K562 (cell line): Measurements from ENCODE around the gene CSNK1D. TPM values are rescaled to one million over a fixed set of nuclear protein-coding genes. Genes with fewer than 3 reads are reported as not detected.

Experiments used
- CBFA2T2 ChIP-seq: fragments of 450-650 bp; conservative IDR thresholded peaks from 2 replicates; pipeline ENCODE4 v1.6.1; 2017; ENCODE audit warnings: mild to moderate bottlenecking
- FIP1L1 ChIP-seq: fragments of 200-400 bp; formaldehyde crosslinking; IDR thresholded peaks from 2 replicates; pipeline ENCODE4 v1.6.1; 2018; ENCODE audit warnings: mild to moderate bottlenecking, low read depth, low read length; ENCODE audit not compliant: poor library complexity, severe bottlenecking
- GABPA ChIP-seq: fragments of 200-800 bp; sonication (Bioruptor generic); conservative IDR thresholded peaks from 2 replicates; pipeline ENCODE4 v1.6.1; 2016; ENCODE audit warnings: low read depth, missing genetic modification characterization, missing compliant biosample characterization
- KAT7 ChIP-seq: sonication (generic); formaldehyde crosslinking; IDR thresholded peaks from 2 replicates; pipeline ENCODE4 v1.8.0; 2022; ENCODE audit warnings: missing genetic modification reagents, mild to moderate bottlenecking, borderline replicate concordance
- MAFF ChIP-seq: IDR thresholded peaks from 2 replicates; pipeline ENCODE4 v1.6.1; 2012; ENCODE audit warnings: low read length, improper control_type of control experiment
- NCOA1 ChIP-seq: fragments of 450-650 bp; IDR thresholded peaks from 2 replicates; pipeline ENCODE4 v1.6.1; 2016; ENCODE audit warnings: low read depth
- NFIC ChIP-seq: fragments of 450-650 bp; IDR thresholded peaks from 2 replicates; pipeline ENCODE4 v1.6.1; 2017; ENCODE audit warnings: mild to moderate bottlenecking, inconsistent platforms
- PCBP1 ChIP-seq: fragments of 200-400 bp; formaldehyde crosslinking; IDR thresholded peaks from 2 replicates; pipeline ENCODE4 v1.6.1; 2018; ENCODE audit warnings: mild to moderate bottlenecking, low read depth, low read length; ENCODE audit not compliant: poor library complexity, severe bottlenecking
- PTRF ChIP-seq: fragments of 450-650 bp; IDR thresholded peaks from 2 replicates; pipeline ENCODE4 v1.6.1; 2016; ENCODE audit warnings: mild to moderate bottlenecking, missing genetic modification characterization, missing compliant biosample characterization
- RNF2 ChIP-seq: sonication (generic); IDR thresholded peaks from 2 replicates; pipeline ENCODE4 v1.6.1; 2016
- SMAD4 ChIP-seq: fragments of 250-450 bp; sonication (Bioruptor Pico); conservative IDR thresholded peaks from 2 replicates; pipeline ENCODE4 v1.8.0; 2021; ENCODE audit warnings: inconsistent platforms, mild to moderate bottlenecking, moderate library complexity
- SPI1 ChIP-seq: IDR thresholded peaks from 2 replicates; pipeline ENCODE4 v1.6.1; 2011; ENCODE audit warnings: low read depth, low read length, control low read depth, borderline replicate concordance
- ZNF263 ChIP-seq: sonication (generic); formaldehyde crosslinking; IDR thresholded peaks from 2 replicates; pipeline ENCODE4 v1.8.0; 2022; ENCODE audit warnings: mild to moderate bottlenecking, missing genetic modification reagents, borderline replicate concordance
- ZNF561 ChIP-seq: fragments of 450-650 bp; formaldehyde crosslinking; conservative IDR thresholded peaks from 2 replicates; pipeline ENCODE4 v1.4.0; 2020; ENCODE audit warnings: mild to moderate bottlenecking, moderate library complexity
- polyA plus RNA-seq, 8 experiments: library from polyadenylated mRNA; depleted of rRNA in 4 of 8; stranded (reverse) in 5 of 8; unstranded in 3 of 8; fragments of >200 nt; fragmentation: Nextera tagmentation in 2 of 8; fragmentation: Illumina TruSeq in 1 of 8; extraction: Ambion mirVana in 2 of 8; extraction: Trizol in 1 of 8; gene quantifications; 2 replicates each; pipeline versions ENCODE4 v1.2.1 to v1.2.3, GENCODE V29; 2011 to 2014; ENCODE audit warnings: inconsistent platforms in 1 of 8, missing spikeins in 1 of 8
- total RNA-seq, 7 experiments: library from RNA; depleted of rRNA in 6 of 7; stranded (reverse); fragments of >200 nt in 6 of 7; fragmentation: Illumina TruSeq in 2 of 7; extraction: Trizol in 2 of 7; gene quantifications; 2 replicates each; pipeline versions ENCODE4 v1.2.1 to v1.2.3, GENCODE V29; 2011 to 2021; ENCODE audit warnings: low replicate concordance in 1 of 7
- TF ChIP-seq, protein P1 (sequence below), 2 experiments: fragments of 450-650 bp; conservative IDR thresholded peaks; 2 replicates each; pipeline ENCODE4 v1.6.1; 2017; ENCODE audit warnings: mild to moderate bottlenecking in 2 of 2, moderate library complexity in 2 of 2
- TF ChIP-seq, protein P2 (sequence below), 3 experiments: IDR thresholded peaks in 2 of 3; conservative IDR thresholded peaks in 1 of 3; 2 replicates each; pipeline ENCODE4 v1.5.1; 2011 to 2012; ENCODE audit warnings: low read length in 3 of 3, mild to moderate bottlenecking in 3 of 3, control low read depth in 2 of 3, improper control_type of control experiment in 1 of 3, inconsistent platforms in 1 of 3, low read depth in 1 of 3, mixed read lengths in 1 of 3, moderate library complexity in 1 of 3; ENCODE audit not compliant: insufficient read depth in 2 of 3
- TF ChIP-seq, protein P3 (sequence below), 2 experiments: fragments of 450-650 bp; IDR thresholded peaks; 2 replicates each; pipeline ENCODE4 v1.6.1; 2016
- TF ChIP-seq, protein P4 (sequence below): fragments of 250-450 bp; sonication (Bioruptor Pico); IDR thresholded peaks from 2 replicates; pipeline ENCODE4 v1.5.0; 2020; ENCODE audit warnings: mild to moderate bottlenecking
- TF ChIP-seq, protein P5 (sequence below), 2 experiments: fragments of 450-650 bp in 1 of 2; sonication (generic) in 1 of 2; formaldehyde crosslinking in 1 of 2; IDR thresholded peaks in 1 of 2; conservative IDR thresholded peaks in 1 of 2; 2 replicates each; pipeline versions ENCODE4 v1.6.1 to v1.8.1; 2016 to 2023; ENCODE audit warnings: mild to moderate bottlenecking in 2 of 2, moderate library complexity in 2 of 2, inconsistent platforms in 1 of 2, missing genetic modification reagents in 1 of 2

The CSNK1D gene
- total and polyA plus RNA-seq, 9 of the 15 experiments (the other 6 are each of a cell fraction or from before 2014, with no cell fraction given): 6.5 to 133 (median 41.3) TPM

DNA sequence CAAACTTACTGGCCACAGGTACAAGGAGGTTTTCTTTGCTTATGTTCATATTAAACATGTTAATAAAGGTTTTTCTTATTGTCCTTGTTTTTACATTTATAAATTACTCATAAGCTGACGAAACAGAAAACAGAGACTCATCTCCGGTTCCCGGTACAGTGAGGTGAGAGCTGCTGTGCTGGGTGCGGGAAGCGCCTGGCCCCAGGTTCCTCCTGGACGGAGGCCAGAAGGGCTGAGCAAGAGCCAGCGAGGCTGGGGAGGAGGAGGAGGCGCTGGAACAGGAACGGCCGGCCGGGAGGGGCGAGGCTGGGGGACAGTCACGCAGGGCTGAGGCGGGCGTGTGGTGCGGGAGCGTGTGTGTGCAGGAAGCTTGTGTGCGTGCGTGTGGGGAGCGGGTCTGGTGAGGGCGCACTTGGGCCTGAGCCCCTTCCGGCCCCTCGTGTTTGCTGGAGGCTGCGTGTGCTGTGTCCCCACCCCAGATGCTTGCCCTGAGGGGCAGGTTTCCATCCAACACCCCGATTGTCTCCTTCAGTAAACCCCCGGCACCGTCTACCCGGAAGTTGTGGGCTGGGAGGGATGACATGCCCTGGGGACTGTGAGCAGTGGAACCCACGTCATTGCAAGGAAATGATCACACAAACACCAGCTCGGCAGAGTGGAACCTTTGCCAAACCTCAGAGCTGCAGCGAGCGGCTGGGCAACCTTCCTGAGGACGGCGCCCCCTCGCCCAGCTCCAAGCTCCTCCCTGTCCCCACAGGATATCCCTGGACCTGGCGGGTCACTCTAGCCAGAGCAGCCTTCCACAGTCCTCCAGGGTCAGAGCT, 24.4 kb upstream of the CSNK1D start (continued):
- TF ChIP-seq ZNF263 (CRISPR knock-in tag) (peak; percentile 84; the same call in 1 of the 2 replicates), MAFF (no peak), ZNF561 (no peak), GABPA (tag) (peak; percentile 85), KAT7 (CRISPR knock-in tag) (peak; percentile 93; the same call in 1 of the 2 replicates), SPI1 (peak; percentile 59; the same call in 1 of the 2 replicates), PTRF (no peak), FIP1L1 (no peak), RNF2 (peak; percentile 55; the same call in 1 of the 2 replicates), SMAD4 (CRISPR knock-in tag) (0 out of 2 replicates have a peak, but pooled peaks have one; percentile 63), CBFA2T2 (no peak), NFIC (peak; percentile 98), PCBP1 (no peak), NCOA1 (peak; percentile 29; the same call in 1 of the 2 replicates)
- TF ChIP-seq, protein P1, sequence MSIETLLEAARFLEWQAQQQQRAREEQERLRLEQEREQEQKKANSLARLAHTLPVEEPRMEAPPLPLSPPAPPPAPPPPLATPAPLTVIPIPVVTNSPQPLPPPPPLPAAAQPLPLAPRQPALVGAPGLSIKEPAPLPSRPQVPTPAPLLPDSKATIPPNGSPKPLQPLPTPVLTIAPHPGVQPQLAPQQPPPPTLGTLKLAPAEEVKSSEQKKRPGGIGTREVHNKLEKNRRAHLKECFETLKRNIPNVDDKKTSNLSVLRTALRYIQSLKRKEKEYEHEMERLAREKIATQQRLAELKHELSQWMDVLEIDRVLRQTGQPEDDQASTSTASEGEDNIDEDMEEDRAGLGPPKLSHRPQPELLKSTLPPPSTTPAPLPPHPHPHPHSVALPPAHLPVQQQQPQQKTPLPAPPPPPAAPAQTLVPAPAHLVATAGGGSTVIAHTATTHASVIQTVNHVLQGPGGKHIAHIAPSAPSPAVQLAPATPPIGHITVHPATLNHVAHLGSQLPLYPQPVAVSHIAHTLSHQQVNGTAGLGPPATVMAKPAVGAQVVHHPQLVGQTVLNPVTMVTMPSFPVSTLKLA (conservative IDR thresholded peaks at IDR 0.05): peak in 1 of 2 experiments; percentile 69; a peak in 2 of 4 replicates
- TF ChIP-seq, protein P2, sequence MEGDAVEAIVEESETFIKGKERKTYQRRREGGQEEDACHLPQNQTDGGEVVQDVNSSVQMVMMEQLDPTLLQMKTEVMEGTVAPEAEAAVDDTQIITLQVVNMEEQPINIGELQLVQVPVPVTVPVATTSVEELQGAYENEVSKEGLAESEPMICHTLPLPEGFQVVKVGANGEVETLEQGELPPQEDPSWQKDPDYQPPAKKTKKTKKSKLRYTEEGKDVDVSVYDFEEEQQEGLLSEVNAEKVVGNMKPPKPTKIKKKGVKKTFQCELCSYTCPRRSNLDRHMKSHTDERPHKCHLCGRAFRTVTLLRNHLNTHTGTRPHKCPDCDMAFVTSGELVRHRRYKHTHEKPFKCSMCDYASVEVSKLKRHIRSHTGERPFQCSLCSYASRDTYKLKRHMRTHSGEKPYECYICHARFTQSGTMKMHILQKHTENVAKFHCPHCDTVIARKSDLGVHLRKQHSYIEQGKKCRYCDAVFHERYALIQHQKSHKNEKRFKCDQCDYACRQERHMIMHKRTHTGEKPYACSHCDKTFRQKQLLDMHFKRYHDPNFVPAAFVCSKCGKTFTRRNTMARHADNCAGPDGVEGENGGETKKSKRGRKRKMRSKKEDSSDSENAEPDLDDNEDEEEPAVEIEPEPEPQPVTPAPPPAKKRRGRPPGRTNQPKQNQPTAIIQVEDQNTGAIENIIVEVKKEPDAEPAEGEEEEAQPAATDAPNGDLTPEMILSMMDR (IDR thresholded peaks at IDR 0.05 in 2 of 3, conservative IDR thresholded peaks at IDR 0.05 in 1 of 3; ENCODE audit: insufficient read depth in 2 of 3, low read depth in 1 of 3, low read length in 3 of 3): no peak
- TF ChIP-seq, protein P3, sequence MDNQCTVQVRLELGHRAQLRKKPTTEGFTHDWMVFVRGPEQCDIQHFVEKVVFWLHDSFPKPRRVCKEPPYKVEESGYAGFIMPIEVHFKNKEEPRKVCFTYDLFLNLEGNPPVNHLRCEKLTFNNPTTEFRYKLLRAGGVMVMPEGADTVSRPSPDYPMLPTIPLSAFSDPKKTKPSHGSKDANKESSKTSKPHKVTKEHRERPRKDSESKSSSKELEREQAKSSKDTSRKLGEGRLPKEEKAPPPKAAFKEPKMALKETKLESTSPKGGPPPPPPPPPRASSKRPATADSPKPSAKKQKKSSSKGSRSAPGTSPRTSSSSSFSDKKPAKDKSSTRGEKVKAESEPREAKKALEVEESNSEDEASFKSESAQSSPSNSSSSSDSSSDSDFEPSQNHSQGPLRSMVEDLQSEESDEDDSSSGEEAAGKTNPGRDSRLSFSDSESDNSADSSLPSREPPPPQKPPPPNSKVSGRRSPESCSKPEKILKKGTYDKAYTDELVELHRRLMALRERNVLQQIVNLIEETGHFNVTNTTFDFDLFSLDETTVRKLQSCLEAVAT (IDR thresholded peaks at IDR 0.05): 0 out of 4 replicates have a peak, but pooled peaks of 1 of the 2 experiments have one; percentile 28
- TF ChIP-seq, protein P4, sequence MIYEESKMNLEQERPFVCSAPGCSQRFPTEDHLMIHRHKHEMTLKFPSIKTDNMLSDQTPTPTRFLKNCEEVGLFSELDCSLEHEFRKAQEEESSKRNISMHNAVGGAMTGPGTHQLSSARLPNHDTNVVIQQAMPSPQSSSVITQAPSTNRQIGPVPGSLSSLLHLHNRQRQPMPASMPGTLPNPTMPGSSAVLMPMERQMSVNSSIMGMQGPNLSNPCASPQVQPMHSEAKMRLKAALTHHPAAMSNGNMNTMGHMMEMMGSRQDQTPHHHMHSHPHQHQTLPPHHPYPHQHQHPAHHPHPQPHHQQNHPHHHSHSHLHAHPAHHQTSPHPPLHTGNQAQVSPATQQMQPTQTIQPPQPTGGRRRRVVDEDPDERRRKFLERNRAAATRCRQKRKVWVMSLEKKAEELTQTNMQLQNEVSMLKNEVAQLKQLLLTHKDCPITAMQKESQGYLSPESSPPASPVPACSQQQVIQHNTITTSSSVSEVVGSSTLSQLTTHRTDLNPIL (CRISPR knock-in tag): no peak
- TF ChIP-seq, protein P5, sequence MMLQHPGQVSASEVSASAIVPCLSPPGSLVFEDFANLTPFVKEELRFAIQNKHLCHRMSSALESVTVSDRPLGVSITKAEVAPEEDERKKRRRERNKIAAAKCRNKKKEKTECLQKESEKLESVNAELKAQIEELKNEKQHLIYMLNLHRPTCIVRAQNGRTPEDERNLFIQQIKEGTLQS (IDR thresholded peaks at IDR 0.05): peak; percentile 83
- TF ChIP-seq, protein P5 (CRISPR knock-in tag; conservative IDR thresholded peaks at IDR 0.05): no peak
